G401 (cell line): ENCODE data around the gene NCAM1. TPM values are rescaled to one million over a fixed set of nuclear protein-coding genes. Genes with fewer than 3 reads are reported as not detected.
A peak's percentile ranks its signal among the peaks of the same experiment; 100 is the strongest.

ENCODE experiments used
- DNase-seq: peaks from one replicate; pipeline ENCODE4 v3.0.0-alpha.2; 2015; ENCODE audit warnings: low spot score
- in situ Hi-C: cut with HindIII; loops from 2 replicates; pipeline ENCODE4 v1.10.0; 2016; ENCODE audit warnings: low sequenced_read_pairs, mixed read lengths
- total RNA-seq: library from RNA; depleted of rRNA; stranded (reverse); fragments of >200 nt; shearing (Covaris generic); gene quantifications from 2 replicates; pipeline ENCODE4 v1.2.3, GENCODE V29; 2014

NCAM1 gene
- total RNA-seq, 1 experiment from 2014 or later: not detected

- no peak for DNase-seq
- in situ Hi-C loops: no loop called here
Observed at GRCh38 chr11:113072237-113072858, 111.1 kb downstream of the NCAM1 start.

- DNase-seq: no peak
- in situ Hi-C loops: no loop called here
Observed at GRCh38 chr11:113073290-113073953, 112.2 kb downstream of the NCAM1 start.

- no peak for DNase-seq
- in situ Hi-C loops: no loop called here
Observed at GRCh38 chr11:113075586-113076095, 114.4 kb downstream of the NCAM1 start.

- in situ Hi-C loops: no loop called here
- DNase-seq: peak; percentile 27
Observed at GRCh38 chr11:113077379-113077778, 116.2 kb downstream of the NCAM1 start.

GRCh38 chr11:113082341-113082955 is 121.2 kb downstream of the NCAM1 start:
- no peak for DNase-seq
- in situ Hi-C loops: no loop called here

DNA sequence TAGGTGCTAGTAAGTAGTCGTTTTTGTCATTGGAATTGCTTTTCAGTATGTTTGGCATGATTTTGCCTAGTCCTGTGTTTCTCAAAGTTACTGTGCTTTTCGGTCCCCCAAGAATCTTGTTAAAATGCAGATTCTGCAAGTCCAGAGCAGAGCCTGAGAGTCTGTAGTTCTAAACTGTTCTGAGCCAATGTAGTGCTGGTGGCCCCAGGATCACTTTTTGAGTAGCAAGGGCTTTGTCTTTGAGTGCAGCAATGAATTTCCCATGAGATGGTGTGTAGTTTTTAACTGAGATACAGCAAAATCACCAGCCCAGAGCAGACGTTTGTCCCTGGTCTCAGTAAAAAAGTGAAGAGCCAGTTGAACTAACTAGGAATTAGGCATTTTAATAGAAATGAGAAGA is 122.4 kb downstream of the NCAM1 start:
- DNase-seq: no peak
- in situ Hi-C loops: no loop called here

DNA sequence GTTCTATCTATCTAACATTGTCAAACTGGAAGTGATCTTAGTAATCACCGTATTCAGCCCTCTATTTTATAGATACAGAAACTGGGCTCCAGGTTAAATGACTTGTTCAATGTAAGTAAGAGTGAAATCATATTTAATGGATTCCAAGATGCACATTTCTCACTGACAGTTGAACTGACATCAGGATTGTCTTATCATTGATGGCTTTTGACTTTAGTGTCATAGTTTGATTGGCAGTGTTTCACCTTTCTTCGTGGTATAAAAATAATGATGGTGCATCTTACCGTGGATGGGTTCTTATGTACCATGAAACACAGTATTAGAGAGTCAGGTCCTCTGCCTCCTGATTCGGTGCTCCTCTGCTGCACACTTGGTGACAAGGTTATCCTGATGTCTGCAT is 123.1 kb downstream of the NCAM1 start:
- no peak for DNase-seq
- in situ Hi-C loops: no loop called here

- in situ Hi-C loops: no loop called here
Observed at GRCh38 chr11:113085446-113085845, 124.2 kb downstream of the NCAM1 start.

DNA sequence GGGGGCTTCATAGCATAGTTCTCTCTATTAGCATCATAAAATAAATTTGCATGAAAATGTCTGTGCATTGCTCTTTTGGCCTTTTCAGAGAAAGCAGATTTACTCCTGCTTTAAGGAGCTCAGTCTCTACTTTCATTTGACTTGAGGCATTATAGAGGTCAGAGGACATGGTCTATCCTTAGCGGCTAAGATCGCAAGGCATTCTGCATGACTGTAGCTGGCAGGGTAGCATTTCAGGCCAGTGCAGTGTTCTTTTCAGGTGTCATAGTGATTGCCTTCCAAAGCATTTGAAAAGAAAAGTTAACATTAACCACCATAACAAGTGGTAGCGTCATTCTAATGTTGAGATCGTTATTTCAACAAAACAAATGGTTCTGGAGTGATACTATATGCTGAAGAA is 126.5 kb downstream of the NCAM1 start:
- in situ Hi-C loops: no loop called here
- no peak for DNase-seq

More at GRCh38 chr11:113085446-113085845, 124.2 kb downstream of the NCAM1 start:
- DNase-seq: no peak

DNA sequence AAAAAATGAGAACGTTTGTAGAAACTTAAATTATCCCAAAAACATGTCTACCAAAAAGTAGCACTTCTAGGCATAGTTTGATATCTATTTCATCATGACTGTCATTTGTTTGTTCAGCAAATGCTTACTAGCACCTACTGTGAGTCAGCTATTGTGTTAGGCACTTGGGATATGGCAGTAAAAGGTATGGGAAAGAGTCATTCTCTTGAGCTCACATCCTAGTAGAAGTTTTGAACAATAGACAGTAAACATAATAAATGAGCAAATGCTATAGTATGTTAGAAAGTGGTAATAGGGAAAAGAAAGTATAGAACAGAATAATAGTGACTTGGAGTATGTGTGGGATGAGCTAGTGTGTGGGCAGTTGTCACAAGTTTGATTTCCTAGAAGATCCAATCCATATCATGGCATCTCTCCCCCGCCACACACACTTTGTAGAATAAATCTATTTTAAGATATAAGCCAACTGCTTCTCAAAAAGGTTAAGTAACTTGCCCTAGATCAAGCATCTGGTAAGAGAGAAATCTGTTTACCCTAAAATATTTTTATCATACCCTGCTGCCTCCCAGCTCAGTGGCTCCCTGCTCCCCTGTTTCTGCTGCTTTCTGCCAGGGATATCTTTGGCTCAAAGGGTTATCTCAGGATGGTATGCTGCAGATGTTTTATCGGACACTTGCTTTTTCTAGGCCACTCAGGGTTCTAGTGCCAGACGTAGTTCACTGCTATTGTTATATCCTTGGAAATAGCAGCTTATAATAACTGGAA is 129.7 kb downstream of the NCAM1 start:
- no peak for DNase-seq
- in situ Hi-C loops: no loop called here

DNA sequence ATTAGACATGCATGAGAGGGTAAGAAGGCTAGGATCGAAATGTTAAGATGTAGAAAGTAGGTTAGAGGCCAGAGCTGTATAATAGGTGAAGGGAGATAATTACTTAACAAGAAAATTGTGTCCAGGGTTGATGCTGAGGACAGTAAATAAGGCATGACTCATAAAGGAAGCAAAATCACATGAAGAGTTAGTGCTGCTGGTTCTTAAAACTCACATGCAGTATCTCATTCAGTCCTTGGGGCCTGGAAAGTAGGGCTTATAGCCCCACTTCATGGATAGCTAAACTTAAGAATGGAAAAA is 130.2 kb downstream of the NCAM1 start:
- in situ Hi-C loops: no loop called here
- DNase-seq: no peak

- no peak for DNase-seq
- in situ Hi-C loops: no loop called here
Observed at GRCh38 chr11:113096648-113097047, 135.4 kb downstream of the NCAM1 start.

DNA sequence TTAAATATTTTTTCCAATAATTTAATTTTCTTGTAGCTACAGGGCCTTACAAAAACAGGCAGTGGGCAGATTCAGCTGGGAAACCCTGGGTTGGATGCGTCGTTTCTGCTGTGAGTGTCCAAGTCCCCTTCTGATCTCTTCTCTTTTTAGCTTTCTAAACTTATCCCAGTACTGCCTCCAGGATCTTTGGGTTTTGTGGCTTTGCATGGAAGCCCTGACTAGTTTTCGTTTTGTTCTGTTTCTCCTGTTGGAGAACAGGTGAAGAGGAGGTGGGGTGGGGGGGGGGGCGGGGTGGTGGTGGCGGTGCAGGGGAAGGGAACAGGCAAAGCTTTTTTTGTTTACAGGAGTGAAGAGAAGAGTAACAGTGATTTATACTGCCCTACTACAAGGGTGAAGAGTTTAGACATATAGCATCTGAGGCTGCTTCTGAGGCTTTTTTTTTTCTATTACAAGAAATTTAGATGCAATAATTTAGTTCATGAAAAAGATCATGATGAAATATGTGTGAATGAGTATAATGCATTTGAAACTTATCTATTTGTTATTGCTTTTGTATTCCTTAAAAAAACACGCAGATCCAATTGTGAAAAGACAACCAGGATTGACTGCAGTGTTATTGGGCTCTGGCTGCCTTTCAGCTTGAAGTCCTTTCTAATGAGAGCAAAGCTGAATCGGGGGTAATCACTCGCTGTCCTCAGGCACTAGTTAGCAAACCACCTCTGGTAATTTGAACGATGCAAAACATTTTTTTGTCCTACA is 142.9 kb downstream of the NCAM1 start:
- peak; percentile 68 for DNase-seq
- in situ Hi-C loops: no loop called here

DNA sequence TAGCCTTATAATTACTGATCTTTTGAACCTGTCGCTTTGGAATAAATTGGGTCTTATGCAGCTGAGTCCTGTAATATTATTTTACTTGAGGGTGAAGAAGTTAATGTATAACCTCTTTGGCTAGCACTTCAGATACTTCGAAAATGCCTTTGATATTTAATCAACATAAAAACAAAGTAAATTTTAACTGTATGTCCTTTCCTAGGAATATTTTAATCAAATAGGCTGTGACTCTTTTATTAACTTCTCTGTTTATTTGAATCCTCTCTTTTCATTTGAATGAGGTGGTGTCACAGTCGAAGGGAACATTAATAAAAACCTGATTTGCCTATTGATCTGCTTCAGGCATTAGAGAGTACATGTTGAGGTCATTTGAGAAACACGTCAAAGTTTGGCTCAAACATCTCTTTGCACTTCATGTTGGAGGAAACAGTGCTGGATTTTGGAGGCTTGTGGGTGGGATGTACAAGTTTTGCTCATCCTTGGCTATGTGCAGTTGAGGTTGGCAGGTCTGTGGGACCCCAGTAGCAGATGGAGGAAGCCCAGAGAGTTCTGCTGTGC is 143.6 kb downstream of the NCAM1 start:
- in situ Hi-C loops: no loop called here
- DNase-seq: peak; percentile 45

DNA sequence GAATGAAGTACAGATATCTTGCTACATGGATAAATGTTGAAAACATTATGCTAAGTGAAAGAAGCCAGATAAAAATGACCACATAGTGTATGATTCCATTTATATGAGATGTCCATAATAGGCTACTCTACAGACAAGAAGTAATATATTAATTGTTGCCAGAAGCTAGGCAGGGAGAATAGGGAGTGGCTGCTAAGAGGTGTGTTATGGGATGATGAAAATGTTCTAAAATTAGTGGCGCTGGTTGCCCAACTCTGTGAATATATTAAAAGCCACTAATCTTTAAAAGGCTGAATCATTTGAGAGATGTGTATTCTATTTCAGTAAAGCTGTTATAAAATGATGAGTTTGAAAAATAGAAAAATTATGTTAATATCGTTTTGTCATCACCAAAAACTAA is 144.4 kb downstream of the NCAM1 start:
- in situ Hi-C loops: no loop called here
- DNase-seq: no peak

- no peak for DNase-seq
- in situ Hi-C loops: no loop called here
Observed at GRCh38 chr11:113106507-113106906, 145.3 kb downstream of the NCAM1 start.

GRCh38 chr11:113110046-113110445 is 148.8 kb downstream of the NCAM1 start:
- no peak for DNase-seq
- in situ Hi-C loops: no loop called here

GRCh38 chr11:113111156-113111555 is 149.9 kb downstream of the NCAM1 start:
- in situ Hi-C loops: no loop called here
- no peak for DNase-seq

DNA sequence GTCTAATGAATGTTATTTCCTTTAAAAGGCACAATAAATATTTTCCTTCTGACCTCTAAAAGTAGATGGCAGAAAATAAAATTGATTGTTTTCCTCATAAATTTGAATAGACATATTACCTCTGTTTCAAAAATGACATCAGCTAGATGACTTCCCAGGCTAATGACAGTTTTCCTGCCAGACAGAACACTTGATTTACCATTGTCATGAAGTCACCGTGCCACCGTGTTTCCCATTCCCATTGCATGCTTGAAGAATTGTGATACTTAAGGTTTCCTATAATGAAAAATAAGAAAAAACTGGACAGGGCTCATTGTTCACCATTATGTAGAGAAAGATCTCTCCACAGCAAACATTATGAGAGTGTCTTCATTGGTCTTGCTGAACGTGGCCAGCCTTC is 151.1 kb downstream of the NCAM1 start:
- DNase-seq: no peak
- in situ Hi-C loops: no loop called here
